Mucosa of descending colon (tissue), 3 donors: ENCODE results near the gene ARHGEF28. TPM values are rescaled to one million over a fixed set of nuclear protein-coding genes. Genes with fewer than 3 reads are reported as not detected.

ENCODE experiments used
- ATAC-seq: fragments of 200-7000 bp; cut with Tn5 transposase; one replicate; pipeline ENCODE4 v1.9.1; 2020; ENCODE audit warnings: mild to moderate bottlenecking, moderate library complexity
- DNase-seq, 3 donors: peaks; one replicate each; pipeline ENCODE4 v3.0.0-alpha.2; 2020
- H3K36me3 ChIP-seq: fragments of 200-600 bp; one replicate; pipeline ENCODE4 v1.8.0; 2021; ENCODE audit warnings: low read depth, mild to moderate bottlenecking
- H3K4me1 ChIP-seq: fragments of 200-600 bp; one replicate; pipeline ENCODE4 v1.8.0; 2021; ENCODE audit warnings: low read depth, mild to moderate bottlenecking
- H3K4me3 ChIP-seq: fragments of 200-600 bp; one replicate; pipeline ENCODE4 v1.8.0; 2021; ENCODE audit warnings: mild to moderate bottlenecking
- H3K9me3 ChIP-seq: fragments of 200-600 bp; one replicate; pipeline ENCODE4 v1.8.0; 2021; ENCODE audit warnings: mild to moderate bottlenecking
- CTCF ChIP-seq: fragments of 200-600 bp; IDR thresholded peaks from one replicate; pipeline ENCODE4 v1.8.0; 2022; ENCODE audit warnings: antibody characterized with exemption, mild to moderate bottlenecking
- intact Hi-C, 2 donors: fragments of 100-400 bp; cut with DNase I in 1 of 2; cut with micrococcal nuclease in 1 of 2; formaldehyde crosslinking; loops; one replicate each; pipeline versions ENCODE4 v1.11.0 to v1.11.1; 2022; cut with DNase I, micrococcal nuclease
- total RNA-seq, 3 donors: library from RNA; stranded (reverse); fragmentation: NEBNext Ultra II Directional in 2 of 3; extraction: Animal tissue kit (Norgen Biotek cat#: 25700) in 2 of 3; gene quantifications; one replicate each; pipeline versions ENCODE4 v1.2.1 to v1.2.4, GENCODE V29; 2021 to 2023
- donor health status: DM: no; HTN: no; CAD: no; lungs with moderate emphysema.
- donor health status: DM: no; HTN: no; CAD: no.
- donor health status: DM: no; HTN: yes; CAD: no.

Gene ARHGEF28
- total RNA-seq, 3 donors from 2014 or later: 5.4 to 21.7 (median 11.6) TPM

- intact Hi-C loops: no loop called here
- ATAC-seq (no peak), DNase-seq (no peak)
- no peaks in the 10 kb centered on the region for H3K4me1 ChIP-seq
- no peaks in the 10 kb centered on the region for H3K36me3 ChIP-seq
- no peak for TF ChIP-seq CTCF
- H3K4me3 ChIP-seq: no peak overlapping the region
- H3K9me3 ChIP-seq: no peaks in the 10 kb centered on the region
Measured at GRCh38 chr5:73986729-73987128, 360.7 kb downstream of the ARHGEF28 start.

- TF ChIP-seq CTCF: no peak
- no peaks in the 10 kb centered on the region for H3K4me1 ChIP-seq
Measured at GRCh38 chr5:73987915-73988314, 361.9 kb downstream of the ARHGEF28 start.

GRCh38 chr5:73989956-73990355, 364.0 kb downstream of the ARHGEF28 start:
- DNase-seq (no peak), ATAC-seq (peak; percentile 43)
- H3K4me3 ChIP-seq: no peak overlapping the region
- no peaks in the 10 kb centered on the region for H3K36me3 ChIP-seq
- no peak for TF ChIP-seq CTCF
- no peaks in the 10 kb centered on the region for H3K4me1 ChIP-seq
- no peaks in the 10 kb centered on the region for H3K9me3 ChIP-seq
- intact Hi-C loops: no loop called here

More at GRCh38 chr5:73987915-73988314, 361.9 kb downstream of the ARHGEF28 start:
- DNase-seq: no peak
- Histone ChIP-seq H3K36me3 (no peaks in the 10 kb centered on the region), H3K9me3 (no peaks in the 10 kb centered on the region), H3K4me3 (no peak overlapping the region)
- ATAC-seq: no peak
- intact Hi-C loops: no loop called here

Other genes starting within 250 kb of the ARHGEF28 start
- under 1 TPM in 1 of 3 donors, not detected in 2; 0.16 TPM for gene FOXD1, start 177.4 kb upstream of the ARHGEF28 start, total RNA-seq
- gene BTF3, start 127.8 kb upstream of the ARHGEF28 start, total RNA-seq: 100 to 1,000 TPM; 460 to 520 (median 486) TPM
- 10 to 100 TPM; 20.8 to 23.8 (median 23.1) TPM for gene ANKRA2, start 60.6 kb upstream of the ARHGEF28 start, total RNA-seq
- 10 to 100 TPM; 11.9 to 15.0 (median 13.5) TPM for gene UTP15, start 60.5 kb upstream of the ARHGEF28 start, total RNA-seq